HG03378 (cell line): ENCODE measurements around the gene CHRM5.

ENCODE experiments used
- ATAC-seq: cut with Tn5 transposase; IDR thresholded peaks from one replicate; pipeline ENCODE4 v1.9.1; 2021; ENCODE audit warnings: mild to moderate bottlenecking, moderate library complexity; ENCODE audit not compliant: unreplicated experiment

The CHRM5 gene

GRCh38 chr15:34084086-34084485, 115.8 kb downstream of the CHRM5 start:
- no peak for ATAC-seq

DNA sequence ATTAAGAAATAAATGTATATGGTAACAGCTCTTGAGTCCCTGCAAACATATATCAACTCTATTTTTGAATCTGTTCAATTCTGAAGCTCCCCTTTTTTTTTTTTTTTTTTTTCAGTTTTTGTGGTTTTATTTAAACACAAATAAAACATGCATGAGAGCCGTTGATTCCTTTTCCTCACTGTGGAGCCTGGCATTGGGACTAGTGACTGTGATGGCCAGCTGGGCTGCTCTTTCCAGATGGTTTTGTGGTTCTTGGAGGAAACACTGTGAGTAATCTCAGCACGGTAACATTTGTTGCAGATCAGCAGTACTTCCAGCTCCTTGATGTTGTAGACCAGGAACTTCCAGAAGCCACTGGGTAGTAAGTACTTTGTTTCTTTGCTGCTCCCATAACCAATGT, 117.4 kb downstream of the CHRM5 start:
- ATAC-seq, result no peak

DNA sequence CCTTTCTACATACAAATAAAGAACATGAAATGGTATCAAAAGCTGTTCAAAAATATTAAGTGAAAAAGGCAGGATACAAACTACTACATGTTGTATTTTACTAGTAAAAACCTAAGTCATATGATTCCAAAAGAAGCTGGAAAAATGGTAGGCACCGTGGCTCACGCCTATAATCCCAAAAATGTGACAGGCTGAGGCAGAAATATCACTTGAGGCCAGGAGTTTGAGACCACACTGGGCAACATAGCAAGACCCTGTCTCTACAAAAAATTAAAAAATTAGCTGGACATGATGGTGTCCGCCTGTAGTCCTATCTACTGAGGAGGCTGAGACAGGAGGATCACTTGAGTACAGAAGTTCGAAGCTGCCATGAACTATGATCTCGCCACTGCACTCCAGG, 131.6 kb downstream of the CHRM5 start:
- ATAC-seq, result no peak

DNA sequence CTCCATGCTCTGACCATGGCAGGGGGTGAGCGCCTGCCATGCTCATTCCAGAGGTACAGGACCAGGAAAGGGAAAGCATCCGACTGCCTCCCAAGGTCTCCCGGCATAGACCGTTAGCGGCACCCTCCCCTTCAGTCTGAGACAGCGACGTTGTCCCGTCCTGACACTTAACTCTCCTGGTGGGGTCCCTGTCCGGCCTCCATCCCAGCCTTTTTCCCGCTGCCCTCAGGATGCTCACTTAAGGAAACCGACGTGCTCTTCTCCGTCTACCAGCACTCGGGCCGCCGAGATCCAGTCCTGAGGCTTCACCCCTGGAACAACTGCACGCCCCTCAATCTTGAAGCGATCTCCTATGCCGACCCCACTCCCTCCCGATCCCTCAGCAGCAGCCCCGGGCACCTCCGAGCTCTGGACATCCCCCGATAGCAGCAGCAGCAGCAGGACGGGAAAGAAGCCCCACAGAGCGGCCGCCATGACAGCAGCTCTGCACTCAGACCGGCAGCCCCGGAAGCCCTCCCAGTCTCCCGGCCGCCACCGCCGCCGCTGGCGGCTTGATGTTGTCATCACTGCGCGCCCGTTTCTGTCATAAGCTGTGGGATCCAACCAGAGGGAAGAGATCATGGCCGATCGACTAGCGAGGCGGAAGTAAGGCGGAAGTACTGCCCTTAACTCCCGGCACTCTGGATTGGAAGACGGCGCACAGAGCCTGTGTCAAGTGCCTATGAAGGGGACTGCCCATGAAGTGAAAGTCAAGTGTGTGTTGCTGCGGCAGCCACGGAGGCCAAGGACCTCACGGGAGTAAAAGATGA, 133.3 kb downstream of the CHRM5 start, which contains the start of the genes EMC7 and PGBD4:
EMC7 (minus strand) TSS at position 497 of the 809 bp plus-strand sequence; CDS start at position 474, 23 bp downstream.
PGBD4 (plus strand) TSS at position 718 of the 809 bp plus-strand sequence. CDS start 449 bp downstream, outside the sequence.
- peak; percentile 97 for ATAC-seq

- no peak for ATAC-seq
Measured at GRCh38 chr15:34102175-34102925, 134.1 kb downstream of the CHRM5 start.

GRCh38 chr15:34106423-34106822, 138.1 kb downstream of the CHRM5 start:
- no peak for ATAC-seq

GRCh38 chr15:34107315-34107714, 139.0 kb downstream of the CHRM5 start:
- ATAC-seq, result no peak

DNA sequence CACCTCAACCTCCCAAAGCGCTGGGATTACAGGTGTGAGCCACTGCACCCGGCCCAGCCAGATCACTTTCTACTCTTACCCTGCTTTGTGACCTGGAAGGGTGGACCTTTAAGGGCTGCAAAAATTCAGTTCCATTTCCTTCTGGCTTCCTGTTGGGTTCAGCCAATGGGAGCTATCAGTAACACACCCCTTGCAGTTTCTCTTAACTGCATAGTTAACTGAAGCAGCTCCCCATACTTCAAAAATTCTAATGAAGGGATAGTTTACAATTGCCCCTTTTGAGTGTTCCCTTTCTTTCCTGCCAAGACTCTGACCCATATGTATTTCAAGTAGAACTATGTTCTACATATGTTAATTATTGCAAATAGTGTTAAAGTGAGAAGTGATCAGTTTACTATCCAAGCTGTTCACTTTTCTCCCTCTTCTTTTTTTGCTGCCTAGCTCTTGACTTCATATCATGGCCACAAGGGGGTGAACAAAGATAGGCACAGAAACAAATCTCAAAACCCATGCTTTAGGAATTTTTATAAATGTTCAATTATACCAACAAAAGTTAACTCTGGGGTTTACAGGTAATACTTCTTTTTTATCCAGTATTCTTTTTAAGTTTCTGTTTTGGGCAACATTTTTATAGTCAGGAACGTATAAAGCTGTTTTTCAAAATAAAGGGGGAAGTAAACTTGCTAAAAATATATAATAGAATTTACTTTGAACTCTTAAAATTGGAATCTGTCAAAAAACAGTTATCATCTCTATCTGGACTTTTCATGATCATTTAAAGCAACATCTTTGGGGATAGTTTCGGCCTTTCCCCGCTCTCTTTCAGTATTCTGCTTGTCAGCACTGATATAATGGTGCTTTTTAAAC, 141.7 kb downstream of the CHRM5 start:
- ATAC-seq, result no peak

- no peak for ATAC-seq
Measured at GRCh38 chr15:34111488-34111887, 143.2 kb downstream of the CHRM5 start.

DNA sequence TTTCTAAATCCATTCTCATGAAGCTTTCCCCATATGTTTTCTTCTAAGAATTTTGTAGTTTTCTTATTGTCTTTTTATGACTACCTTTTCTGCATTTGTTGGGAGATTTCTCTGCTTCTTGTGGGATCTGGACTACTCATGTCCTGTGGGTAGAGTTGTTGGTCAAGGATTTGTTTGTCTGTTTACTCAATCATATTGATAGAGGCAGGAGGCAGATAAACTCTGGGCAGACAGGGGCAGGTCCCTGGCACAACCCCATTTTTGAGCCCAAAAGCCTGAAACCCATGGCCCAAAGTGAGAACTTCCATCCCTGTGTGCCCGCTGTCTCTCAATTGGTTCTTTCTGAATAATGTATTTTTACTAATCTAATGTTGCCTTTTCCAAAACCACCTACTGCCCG, 145.9 kb downstream of the CHRM5 start:
- ATAC-seq, result no peak

- no peak for ATAC-seq
Measured at GRCh38 chr15:34114739-34115138, 146.4 kb downstream of the CHRM5 start.

DNA sequence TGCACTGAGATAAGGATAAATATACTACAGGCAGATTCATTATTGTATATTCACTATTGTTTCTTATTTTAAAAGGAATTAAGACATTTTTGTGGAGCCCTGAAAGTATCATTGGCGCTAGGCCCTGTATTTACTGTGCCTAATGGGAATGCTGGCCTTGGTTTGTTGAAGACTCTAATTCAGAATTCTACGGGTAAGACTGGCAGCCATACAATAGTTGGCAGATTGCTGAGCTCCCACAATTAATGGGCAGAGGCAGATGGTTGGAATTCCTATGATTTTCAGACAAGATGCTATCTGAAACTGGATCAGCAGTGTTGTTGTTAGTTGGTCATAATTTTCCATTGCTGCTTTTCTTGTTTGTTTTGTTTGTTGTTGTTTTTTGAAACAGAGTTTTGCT, 148.3 kb downstream of the CHRM5 start:
- ATAC-seq, result no peak
